SHP77 treated with DMSO at 0.1 percent for 48 hours (cell line): Measurements from ENCODE around the gene PPOX.

Experiments used
- DNase-seq: peaks from one replicate; lab custom pipeline; 2025; lab: John Stamatoyannopoulos, UW

PPOX gene

DNA sequence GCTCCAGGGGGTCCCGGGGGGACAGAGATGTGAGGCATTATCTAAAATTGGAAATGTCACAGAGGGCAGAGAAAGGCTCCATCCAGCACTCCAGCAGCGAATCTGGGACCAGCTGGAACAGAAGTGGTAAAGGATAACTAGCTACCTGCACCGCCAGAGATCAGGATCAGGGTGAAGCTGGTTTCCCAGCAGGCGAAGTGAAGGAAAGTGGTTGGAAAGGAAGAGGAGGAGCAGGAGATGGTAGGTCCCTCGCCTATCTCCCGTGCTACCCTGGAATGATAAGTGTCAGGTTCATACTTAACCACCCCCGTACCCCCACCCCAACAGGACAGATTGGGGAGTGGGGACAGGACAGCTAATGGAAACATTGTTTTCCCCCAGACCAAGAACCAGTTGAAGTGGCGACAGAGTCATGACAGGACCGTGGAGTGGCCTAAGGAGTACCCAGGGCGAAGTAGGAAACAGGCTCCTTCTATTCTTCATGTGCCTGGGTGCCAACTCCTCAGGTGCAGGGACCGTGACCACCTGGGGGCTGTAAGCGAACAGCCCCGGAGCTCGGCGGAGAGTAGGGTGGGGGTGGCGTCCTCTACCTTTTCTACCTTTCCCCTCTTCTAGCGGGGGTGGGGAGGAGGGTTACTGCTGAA lies 10.4 kb downstream of the PPOX start:
- no peak for DNase-seq

DNA sequence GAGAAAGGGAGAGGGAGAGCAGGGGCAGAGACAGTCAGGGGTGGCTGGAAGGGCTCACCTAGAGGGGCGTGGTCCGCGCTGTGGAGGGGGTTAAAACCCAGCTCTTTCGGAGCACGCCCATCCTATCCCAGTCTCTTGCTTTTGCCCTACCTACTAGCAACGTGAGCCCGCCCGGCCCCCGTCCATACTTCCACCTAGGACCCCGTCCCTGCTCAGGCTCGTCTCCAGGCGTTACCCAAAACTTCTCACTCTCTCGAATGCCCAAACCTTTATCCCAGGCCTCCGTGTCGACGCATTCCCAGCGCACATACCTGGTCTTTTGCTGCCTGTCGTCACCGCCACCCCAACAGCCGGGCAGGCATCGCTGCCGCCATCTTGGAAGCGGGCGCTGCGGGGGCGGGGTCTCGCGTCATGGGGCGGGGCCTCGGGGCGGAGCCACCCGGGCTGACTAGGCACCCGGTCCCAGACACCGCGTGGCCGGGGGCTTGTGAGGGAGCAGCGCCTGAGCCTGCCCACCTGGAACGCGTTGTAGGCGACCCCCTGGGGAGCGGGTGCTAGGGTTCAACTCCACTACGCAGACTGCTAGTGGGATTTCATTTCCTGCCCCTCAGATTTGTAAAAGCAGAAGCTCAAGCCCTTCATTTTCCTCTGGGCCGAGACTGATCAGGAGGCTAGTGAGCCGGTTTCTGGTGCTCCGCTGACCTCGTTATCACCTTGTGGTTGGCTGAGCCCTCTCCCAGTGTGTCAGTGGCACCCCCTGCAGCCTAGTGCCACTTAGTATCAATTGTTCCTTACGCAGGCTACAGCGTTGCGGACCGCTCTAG lies 11.1 kb downstream of the PPOX start, which contains the start of gene B4GALT3:
Gene B4GALT3, minus strand, starts transcription at position 396 of the 824 bp plus-strand sequence. CDS start 1,447 bp downstream, outside the sequence.
- peak; percentile 94 for DNase-seq

DNA sequence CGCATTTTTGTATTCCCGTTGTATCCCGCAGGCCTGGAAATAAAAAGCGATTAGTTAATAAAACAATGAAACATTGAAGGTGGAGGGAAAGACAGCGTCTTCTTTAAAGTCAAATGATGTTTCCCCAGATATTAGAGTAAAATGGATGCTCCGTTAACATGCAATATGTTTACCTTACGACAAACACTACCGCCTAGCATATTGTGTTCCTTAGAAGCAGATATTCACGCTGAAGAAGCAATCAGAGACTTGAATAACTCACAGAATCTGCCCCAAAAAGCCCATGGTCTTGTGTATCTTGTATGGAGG lies 11.7 kb downstream of the PPOX start:
- no peak for DNase-seq

DNA sequence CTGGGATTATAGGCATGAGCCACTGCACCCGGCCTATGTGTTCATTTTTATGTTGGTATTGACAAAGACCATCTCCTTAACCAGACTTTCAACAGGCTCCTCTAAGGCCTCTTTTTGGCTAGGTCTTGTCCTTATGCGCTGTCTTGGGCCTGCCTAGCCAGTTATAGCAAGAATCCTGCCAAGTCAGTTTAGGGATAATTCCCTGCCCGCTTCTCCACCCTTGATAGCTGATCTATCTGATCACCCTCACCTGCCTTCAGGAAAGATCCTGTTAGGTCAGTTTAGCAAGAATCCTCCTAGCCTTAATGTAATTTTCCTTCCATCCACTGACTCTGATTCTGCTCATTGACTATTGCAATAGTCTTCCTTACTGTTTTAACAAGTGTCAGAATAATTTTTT lies 13.5 kb downstream of the PPOX start:
- DNase-seq, result no peak

DNA sequence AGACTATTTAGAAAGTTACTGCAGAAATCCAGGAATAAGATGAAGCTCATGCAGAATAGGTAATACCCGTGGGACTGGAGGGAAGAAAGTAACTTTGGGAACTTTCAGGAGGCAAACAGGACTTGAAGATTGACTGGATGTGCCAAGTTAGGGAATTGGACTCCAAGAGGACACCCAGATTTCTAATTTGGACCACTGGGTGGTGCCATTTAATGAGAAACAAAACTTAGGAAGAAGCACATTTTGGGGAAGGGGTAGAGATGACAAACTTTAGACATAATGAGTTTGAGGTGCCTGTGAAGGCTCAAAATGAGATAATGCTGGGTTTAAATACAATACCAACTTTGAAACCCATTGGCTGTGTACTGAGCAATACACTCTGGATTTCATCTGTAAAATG lies 14.4 kb downstream of the PPOX start:
- DNase-seq, result no peak

DNA sequence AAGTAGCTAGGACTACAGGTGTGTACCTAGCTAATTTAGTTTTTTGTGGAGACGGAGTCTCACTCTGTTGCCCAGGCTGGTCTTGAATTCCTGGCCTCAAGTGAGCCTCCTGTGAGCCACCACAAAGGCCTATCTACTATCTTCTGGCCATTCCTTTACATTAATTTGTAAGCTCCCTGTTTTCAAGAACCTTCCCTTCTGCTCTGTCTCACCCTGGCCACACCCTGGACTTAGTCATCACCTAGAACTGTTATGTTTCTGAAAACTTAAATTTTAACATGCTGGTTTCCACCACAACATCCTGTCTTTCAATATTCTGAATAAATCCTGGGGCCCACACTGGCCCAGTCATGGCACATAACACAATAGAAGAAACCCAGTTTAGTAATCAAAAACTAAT lies 16.0 kb downstream of the PPOX start:
- DNase-seq, result no peak

DNA sequence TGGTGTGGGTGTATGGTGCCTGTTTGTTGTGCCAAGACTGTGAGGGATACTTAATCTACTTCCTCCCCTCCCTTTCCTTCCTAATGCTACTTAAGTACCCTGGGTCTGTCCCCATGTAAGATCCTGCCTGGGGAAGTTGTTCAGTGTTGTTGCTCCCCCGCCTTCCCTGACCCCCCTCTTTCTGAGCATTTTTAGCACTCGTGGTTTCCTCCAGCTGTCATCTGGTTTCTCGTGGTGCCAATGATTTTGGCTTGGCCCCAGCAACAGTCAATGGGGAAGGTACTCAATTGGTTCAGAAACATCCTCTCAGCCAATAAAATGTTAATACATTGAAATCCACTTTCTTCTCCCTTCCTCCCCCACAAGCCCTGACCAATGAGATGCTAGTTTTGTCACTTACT lies 19.1 kb downstream of the PPOX start:
- DNase-seq, result no peak

DNA sequence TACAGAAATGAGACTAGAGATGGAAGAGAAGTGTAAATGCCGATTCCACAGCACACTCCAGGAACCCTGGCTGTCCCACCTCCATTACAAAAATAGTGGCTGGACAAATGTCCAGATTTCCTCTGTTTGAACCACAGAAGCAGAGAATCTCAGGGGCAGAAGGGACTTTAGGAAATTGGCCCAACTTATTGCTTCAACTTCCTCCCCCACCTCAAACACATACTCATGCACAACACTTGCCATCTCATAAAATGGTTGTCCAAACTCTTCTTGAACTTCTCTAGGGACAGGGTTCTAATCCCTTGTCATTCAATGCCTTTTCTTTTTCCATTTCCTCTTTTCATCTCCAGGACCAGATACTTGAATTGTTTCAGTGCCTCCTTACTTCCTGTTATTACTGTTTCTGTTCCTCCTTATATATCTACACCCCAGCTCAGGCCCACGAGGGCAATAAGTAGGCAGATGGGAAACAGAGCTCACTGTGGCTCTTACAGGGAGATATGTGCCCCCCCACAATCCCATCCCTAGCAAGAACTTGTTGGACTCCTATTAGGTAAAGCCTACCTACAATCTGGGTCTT lies 19.6 kb downstream of the PPOX start:
- no peak for DNase-seq

DNA sequence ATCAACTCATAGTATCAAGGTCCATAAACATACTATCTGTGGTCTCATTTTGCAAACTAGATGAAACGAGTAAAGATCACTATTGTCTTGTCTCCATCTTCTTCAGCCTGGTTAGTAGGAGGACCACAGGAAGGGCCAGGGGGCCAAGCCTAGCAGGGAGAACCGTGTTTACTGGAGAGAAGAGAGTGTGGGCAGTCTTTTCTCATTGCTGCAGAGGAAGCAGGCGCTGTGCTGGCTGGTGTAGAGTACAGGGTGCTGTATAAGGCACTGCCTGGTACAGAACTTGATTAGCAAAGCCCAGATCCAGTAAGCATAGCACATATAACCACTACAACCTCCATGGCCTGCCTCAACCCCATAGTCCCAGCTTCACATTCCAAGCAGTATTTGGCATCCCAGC lies 21.1 kb downstream of the PPOX start:
- DNase-seq, result no peak

DNA sequence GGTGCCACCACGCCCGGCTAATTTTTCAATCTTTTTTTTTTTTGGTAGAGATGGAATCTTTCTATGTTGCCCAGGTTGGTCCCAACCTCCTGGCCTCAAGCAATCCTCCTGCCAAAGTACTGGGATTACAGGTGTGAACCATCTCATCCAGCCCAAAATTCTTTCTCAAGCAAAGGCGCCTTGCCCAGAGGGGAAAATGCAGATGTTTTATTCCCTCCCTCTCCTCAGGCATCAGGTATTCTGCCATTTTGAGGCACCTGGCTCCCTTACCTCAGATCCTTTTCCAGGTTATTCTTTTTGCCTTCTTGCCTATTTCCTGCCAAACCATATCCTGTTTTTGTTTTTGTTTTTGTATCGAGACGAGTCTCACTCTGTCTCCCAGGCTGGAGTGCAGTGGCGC lies 22.2 kb downstream of the PPOX start:
- no peak for DNase-seq

DNA sequence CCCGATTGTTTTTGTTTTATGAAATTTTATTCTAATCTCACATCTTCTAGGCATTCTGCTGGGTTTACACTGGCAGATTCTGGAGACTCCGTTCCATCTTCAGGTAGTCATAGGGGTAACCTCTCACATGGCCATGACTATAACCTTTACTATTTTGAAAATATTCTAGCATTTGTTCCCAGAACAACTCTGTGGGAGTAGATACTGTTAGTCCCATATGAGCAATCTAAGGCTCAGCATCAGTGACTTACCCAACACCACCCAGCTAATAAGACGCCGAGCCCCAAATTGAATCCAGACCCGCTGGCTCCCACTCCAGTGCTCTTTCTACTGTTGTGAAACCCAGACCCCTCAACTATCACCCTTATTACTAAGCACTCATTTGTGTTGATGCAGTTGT lies 22.8 kb downstream of the PPOX start:
- no peak for DNase-seq

DNA sequence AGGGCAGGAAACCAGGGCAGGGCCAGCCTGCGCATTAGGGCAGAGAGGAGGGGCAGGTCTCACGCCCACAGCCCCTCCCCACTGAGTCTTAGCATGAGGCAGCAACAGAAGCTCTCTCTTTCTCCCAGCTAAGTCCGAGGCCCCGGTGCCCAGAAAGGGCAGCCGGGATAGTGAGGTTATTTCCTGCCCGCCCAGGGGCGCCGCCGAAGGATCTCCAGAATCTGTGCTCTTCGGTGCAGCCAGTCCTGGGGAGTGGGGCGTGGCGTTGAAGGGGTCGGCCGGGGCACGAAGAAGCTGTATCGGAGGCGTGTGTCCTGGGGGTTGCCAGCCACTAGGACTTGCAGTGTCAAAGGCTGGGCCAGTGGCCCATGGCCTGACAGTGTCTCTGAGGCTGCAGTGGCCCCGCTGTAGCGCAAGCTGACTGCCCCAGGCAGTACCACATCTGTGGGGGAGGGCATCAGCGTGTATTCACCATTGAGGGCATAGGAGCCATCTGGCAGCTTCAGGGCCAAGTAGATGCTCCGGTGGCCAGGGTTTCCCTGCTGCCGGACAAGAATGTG lies 24.8 kb downstream of the PPOX start:
- DNase-seq, result no peak

DNA sequence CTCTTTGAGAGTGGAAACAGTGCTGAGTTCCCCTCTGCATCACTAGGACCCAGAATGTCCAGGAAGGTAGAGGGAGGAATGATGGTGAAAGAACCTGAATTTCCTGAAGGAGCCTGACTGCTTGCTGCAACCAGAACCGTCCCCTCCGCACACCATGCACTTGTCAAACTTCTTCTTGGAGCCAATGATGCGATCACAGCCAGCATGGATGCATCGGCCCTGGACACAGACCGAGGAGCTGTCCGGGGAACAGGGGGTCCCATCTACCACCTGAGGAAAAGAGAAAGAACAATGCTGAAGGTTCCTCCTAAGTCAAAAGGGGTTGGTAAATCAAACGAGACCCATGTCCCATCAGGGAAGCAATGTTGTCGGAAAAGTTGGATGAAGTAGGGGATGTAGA lies 25.7 kb downstream of the PPOX start:
- no peak for DNase-seq

DNA sequence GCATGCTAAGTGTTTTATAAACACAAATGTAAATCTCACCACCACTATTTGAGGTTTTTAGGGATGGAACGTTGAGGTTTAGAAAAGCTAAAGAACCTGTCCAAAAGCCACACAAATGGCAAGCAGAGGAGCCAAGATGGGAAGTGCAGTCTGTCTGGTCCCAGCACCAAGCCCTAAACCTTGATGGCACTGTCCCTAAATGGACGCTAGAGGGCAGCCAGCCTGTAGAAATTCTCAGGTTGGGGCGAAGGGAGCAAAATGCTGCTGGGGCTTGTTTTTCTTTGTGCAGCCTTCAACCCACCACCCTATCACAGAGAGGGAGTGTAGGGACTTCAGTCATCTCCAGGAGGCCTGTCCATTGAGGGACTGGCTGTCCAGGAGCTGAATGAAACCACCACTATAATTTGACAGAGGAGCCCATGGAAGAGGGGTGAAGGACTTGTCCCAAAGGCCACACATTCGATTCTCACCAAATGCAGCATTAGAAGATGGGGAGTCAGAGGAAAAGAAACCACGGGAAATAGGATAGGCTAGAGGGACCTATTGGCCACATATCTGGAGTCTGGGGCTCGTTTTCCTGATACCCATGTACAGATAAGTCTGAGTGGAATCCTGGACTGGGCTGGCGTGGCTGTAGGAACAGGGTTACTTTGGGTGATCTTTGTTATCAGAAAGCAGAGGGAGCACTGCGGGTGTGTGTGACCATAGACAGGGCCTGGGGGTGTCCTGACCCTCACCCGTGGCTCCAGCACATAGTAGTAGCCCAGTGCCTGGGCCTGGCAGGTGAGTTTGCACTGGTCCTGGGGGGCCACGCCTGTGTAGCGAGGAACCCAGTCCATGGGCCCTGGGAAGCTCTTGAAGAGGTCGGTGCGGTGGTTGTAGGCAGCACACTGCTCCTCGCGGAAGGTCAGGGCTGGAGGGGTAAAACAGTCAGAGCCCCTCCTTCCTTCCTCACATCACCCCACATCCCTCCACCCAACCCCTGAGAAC lies 26.5 kb downstream of the PPOX start:
- DNase-seq, result peak; percentile 74

DNA sequence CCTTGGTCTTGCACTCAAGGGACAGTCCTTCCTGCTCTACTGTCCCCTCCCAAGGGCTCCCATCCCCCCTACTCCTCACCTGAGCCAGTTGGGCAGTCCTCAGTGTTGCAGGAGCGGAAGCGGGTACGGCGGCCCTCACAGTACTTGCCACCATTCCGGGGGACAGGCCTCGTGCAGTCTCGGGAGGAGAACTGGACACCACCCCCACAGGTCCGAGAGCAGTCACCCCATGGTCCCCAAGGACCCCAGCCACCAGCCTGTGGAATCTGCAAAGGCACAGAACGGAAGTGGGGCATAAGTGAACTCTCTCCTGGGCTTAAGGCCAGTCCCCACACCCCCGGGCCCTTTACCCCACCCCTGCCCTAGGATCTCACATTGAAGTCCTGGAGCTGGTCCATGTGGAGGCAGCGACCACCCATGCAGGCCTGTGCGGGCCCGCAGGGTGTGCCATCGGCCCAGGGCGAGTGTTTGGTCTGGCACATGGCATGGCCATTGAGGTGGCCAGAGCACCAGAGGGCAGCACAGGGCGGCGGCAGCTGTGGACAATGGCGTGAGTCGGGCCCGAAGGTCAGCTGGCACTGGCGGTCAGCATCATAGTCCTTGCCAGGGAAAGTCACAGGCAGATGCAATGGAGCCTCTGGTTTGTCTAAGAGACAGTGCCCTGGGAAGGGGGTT lies 27.5 kb downstream of the PPOX start:
- DNase-seq, result peak; percentile 41

DNA sequence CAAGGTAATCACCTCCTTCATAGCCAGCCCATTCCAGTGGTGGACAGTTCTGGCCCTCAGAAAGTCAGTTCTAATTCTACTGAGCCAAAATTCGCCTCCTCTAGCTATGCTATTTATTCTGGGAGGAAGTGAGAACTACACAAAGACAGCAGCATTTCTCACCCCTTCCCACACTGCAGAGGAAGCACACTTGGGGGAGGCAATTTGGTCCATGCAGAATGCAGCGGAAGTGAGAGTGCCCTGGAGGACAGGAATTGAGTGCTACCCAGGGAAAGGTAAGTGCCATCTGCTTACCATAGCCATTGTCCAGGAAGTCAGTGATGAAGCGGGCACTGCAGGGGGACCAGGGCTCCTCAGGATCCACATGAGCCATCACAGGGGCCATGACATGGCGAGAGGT lies 28.9 kb downstream of the PPOX start:
- DNase-seq, result no peak

DNA sequence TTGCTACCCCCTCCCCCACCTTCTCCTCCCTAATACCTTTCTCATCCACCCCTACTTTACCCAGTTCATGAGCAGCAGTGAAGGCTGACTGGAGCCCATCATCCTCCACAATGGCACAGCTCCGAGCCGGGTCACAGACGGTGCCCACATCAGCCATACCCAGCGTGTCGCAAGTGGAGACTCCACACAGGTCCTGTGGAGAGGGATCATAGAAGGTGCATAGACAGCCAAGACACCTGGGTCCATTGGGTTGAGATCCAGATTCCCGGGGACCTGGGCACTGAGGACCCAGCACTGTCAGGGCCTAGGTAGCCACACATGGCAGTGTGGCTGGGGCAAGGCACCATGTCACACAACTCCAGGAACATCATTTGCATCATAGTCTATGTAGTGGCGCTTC lies 29.9 kb downstream of the PPOX start:
- DNase-seq, result no peak

DNA sequence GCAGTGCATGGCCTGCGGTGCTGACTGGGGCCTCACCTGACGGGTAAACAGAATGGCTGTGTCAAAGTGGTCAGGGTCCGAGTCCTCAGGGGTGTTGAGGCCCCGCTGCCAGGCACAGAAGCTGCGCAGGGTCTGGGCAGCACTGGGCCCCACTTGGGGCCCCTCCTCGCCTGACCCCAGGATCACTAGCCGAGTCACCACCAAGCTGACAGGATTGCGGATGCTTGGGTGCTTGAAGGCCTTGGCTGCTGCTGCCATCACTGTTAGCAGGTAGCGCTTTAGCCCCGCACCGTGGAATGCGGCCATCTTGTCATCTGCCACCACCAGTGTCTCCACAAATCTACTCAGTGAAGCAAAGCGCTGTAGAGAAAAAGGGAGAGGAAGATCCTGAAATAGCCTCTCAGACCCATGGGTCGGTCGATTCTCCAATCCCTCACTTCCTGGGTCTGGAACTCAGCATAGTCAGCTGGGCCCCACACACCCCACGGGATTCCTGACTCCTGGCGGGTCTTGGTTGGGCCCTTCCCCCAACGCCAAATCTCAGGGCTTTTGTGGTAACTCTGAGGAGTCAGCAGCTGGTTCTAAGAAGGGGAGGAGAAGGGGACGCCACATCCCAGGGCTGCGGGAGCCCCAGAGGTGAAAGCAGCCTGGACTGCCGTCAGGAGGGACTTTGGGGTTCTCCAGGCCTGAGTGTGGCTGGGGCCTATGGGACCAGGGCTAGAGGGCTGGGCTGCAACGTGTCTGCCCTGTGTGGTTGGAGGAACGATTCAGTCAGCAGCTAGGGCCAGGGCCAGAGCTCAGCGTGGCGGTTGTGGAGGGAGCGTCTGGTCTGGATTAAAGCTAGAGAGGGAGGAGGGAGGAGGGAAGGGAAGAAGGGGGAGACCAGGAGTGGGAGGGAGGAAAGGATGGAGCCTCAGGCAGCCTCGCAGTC lies 30.6 kb downstream of the PPOX start:
- no peak for DNase-seq

DNA sequence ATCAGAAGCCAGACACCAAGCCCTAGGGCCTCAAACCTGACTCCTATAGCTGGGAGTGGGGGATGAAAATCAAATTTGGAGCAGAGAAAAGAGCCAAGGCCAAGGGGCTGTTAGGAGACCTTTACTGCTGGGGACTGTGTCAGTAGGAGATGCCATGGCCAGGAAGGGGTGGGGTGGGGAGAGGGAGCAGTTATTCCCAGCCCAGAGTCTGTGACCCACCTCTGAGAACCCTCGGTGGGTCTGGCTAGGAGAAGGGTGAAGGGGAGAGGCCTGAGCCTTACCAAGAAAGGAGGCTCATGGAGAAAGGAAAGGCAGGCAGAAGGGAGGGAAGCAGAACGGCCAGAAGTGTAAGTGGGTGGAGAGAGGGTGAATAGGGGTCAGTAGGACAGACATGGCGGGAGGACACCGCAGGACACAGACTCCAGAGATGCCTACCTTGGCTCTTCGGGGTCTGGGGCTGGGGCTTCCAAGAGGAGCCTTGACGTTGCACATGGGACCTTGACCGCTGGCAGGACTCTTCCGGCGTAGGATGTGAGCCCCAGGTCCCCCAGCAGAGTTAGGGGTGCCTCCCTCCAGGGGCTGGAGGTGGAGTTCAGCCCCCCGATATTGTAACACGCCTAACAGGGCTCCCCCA lies 31.5 kb downstream of the PPOX start:
- DNase-seq, result no peak
